Tibial artery (tissue), 4 donors: Measurements from ENCODE around the gene PLEKHG3.
"Not testable (repeated sequence)": the region's sequence is repeated elsewhere in the genome, so short reads cannot be mapped to it uniquely, and the experiment has no call there.

ENCODE experiments used
- DNase-seq, 2 donors: peaks; one replicate each; pipeline ENCODE4 v3.0.0-alpha.2; 2019
- H3K27ac ChIP-seq, 2 donors: fragments of 200-600 bp; sonication (generic) in 1 of 2; 1 replicate in 1 of 2; 2 replicates in 1 of 2; pipeline ENCODE4 v1.5.1; 2018 to 2019; ENCODE audit warnings: mild to moderate bottlenecking in 1 of 2
- H3K27me3 ChIP-seq, 2 donors: fragments of 200-600 bp; sonication (generic) in 1 of 2; one replicate each; pipeline versions ENCODE4 v1.5.1 to v1.6.0; 2016 to 2019
- H3K36me3 ChIP-seq, 3 donors: fragments of 200-600 bp; sonication (generic) in 2 of 3; one replicate each; pipeline ENCODE4 v1.5.1; 2016 to 2019; ENCODE audit warnings: mild to moderate bottlenecking in 2 of 3
- H3K4me1 ChIP-seq, 4 donors: fragments of 200-600 bp; sonication (generic) in 2 of 4; 1 replicate in 3 of 4; 2 replicates in 1 of 4; pipeline ENCODE4 v1.5.1; 2016 to 2019
- H3K4me3 ChIP-seq, 2 donors: fragments of 200-600 bp; sonication (generic) in 1 of 2; 1 replicate in 1 of 2; 2 replicates in 1 of 2; pipeline ENCODE4 v1.5.1; 2018 to 2019; ENCODE audit warnings: mild to moderate bottlenecking in 2 of 2
- H3K9me3 ChIP-seq, 3 donors: fragments of 200-600 bp; sonication (generic) in 1 of 3; one replicate each; pipeline ENCODE4 v1.5.1; 2016 to 2019
- intact Hi-C: fragments of 100-400 bp; cut with DNase I; formaldehyde crosslinking; loops from one replicate; pipeline ENCODE4 v1.15.0; 2023; ENCODE audit warnings: low total_unique reads
- TF ChIP-seq, protein P1 (sequence below), 2 experiments: fragments of 200-600 bp in 1 of 2; fragments of 450-650 bp in 1 of 2; IDR thresholded peaks; one replicate each; pipeline ENCODE4 v1.5.1; 2017 to 2019; ENCODE audit warnings: antibody characterized with exemption in 2 of 2, mild to moderate bottlenecking in 1 of 2, moderate library complexity in 1 of 2

The PLEKHG3 gene

DNA sequence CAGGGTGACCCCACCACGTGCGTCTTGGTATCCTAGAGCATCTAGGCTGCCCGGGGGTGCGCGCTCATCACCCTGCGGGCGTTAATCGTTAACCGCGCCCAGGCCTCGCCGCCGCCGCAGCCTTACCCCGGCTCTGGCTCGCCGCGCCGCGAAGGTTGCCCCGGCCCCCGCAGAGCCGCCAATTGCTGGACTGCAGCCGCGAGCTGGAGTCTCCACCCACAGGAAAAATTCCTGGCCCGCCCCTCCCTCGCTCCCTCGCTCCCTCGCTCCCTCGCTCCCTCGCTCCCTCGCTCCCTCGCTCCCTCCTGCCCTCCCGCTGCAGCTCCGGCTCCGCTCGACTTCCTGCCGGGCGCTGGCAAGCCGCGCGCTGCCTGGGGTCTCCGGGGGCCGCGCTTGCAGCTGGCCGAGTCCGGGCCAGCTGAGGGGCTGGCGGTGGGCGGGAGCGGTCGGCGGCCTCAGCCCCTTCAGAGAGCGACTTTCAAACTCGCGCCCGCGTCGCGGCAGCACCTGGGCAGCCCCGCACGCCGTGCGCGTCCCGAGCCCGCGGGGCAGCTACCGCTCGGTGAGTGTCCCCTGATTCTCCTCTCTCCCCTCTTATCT, at the start of gene PLEKHG3:
PLEKHG3 (plus strand) TSS at position 282 of the 600 bp plus-strand sequence. CDS start 23,208 bp downstream, outside the sequence.
- H3K27me3 ChIP-seq: no peaks in the 10 kb centered on the region
- peak; percentile 60 to 92 for DNase-seq
- H3K27ac ChIP-seq: peak within 1 kb of the TSS; percentile 95
- H3K4me3 ChIP-seq: peak within 1 kb of the TSS; percentile 85 to 88
- H3K9me3 ChIP-seq: no peaks in the 10 kb centered on the region
- TF ChIP-seq, protein P1, sequence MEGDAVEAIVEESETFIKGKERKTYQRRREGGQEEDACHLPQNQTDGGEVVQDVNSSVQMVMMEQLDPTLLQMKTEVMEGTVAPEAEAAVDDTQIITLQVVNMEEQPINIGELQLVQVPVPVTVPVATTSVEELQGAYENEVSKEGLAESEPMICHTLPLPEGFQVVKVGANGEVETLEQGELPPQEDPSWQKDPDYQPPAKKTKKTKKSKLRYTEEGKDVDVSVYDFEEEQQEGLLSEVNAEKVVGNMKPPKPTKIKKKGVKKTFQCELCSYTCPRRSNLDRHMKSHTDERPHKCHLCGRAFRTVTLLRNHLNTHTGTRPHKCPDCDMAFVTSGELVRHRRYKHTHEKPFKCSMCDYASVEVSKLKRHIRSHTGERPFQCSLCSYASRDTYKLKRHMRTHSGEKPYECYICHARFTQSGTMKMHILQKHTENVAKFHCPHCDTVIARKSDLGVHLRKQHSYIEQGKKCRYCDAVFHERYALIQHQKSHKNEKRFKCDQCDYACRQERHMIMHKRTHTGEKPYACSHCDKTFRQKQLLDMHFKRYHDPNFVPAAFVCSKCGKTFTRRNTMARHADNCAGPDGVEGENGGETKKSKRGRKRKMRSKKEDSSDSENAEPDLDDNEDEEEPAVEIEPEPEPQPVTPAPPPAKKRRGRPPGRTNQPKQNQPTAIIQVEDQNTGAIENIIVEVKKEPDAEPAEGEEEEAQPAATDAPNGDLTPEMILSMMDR (IDR thresholded peaks at IDR 0.05): no peak
- intact Hi-C loops: no loop called here
- H3K4me1 ChIP-seq: peaks cover 0 to 52% (median 38%) of the 10 kb centered on the region in 4 donors
- no peaks in the 10 kb centered on the region for H3K36me3 ChIP-seq

DNA sequence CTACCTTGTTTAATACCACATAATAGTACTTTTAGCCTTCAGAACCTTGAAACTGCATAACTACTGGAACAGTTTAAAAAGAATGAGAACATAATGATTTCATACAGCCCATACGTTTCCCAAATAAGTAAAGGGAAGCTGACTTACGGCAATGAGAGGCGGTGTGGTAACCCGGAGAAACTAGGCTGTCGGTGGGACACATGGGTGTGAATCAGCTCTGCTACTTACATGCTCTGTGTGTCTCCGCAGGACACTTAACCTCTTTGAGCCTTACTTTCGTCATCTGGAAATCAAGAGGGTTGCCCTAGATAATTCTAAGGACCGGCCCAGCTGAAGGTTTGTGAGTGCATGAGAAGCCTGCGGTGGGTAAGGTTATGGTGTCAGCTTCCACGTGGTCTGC, 49.3 kb upstream of the PLEKHG3 start:
- H3K4me1 ChIP-seq: peaks cover 0 to 22% (median 9%) of the 10 kb centered on the region in 4 donors
- H3K36me3 ChIP-seq: no peaks in the 10 kb centered on the region
- TF ChIP-seq, protein P1 (IDR thresholded peaks at IDR 0.05): no peak
- H3K4me3 ChIP-seq: no peak overlapping the region
- H3K27me3 ChIP-seq: no peaks in the 10 kb centered on the region
- intact Hi-C loops: no loop called here
- H3K9me3 ChIP-seq: no peaks in the 10 kb centered on the region
- DNase-seq: no peak
- H3K27ac ChIP-seq: peak overlapping the region; percentile 67 to 69

DNA sequence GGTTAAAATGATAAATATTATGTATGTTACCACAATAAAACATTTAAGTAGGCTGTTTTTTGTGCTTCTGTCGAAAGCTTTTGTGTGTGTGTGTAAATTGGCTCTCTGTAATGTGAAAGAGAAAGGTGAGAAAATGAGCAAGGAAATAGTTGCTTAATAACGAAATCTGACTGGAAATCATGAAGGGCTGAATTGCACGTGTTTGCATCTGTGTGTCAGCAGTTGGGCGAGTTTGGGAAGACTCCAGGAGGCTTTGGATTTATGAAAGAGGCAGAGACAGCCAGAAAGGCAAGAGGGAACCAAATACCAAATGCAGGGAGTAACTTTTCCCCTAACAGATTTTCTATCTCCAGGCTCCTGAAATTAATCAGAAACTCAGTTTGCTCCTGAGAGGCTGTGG, 47.2 kb upstream of the PLEKHG3 start:
- Histone ChIP-seq H3K36me3 (no peaks in the 10 kb centered on the region), H3K4me1 (peaks cover 0 to 22% (median 9%) of the 10 kb centered on the region in 4 donors), H3K4me3 (no peak overlapping the region), H3K9me3 (no peaks in the 10 kb centered on the region), H3K27me3 (no peaks in the 10 kb centered on the region), H3K27ac (no peak overlapping the region)
- TF ChIP-seq, protein P1 (IDR thresholded peaks at IDR 0.05): no peak
- peak in 1 of 2 donors; percentile 79 for DNase-seq
- intact Hi-C loops: no loop called here

DNA sequence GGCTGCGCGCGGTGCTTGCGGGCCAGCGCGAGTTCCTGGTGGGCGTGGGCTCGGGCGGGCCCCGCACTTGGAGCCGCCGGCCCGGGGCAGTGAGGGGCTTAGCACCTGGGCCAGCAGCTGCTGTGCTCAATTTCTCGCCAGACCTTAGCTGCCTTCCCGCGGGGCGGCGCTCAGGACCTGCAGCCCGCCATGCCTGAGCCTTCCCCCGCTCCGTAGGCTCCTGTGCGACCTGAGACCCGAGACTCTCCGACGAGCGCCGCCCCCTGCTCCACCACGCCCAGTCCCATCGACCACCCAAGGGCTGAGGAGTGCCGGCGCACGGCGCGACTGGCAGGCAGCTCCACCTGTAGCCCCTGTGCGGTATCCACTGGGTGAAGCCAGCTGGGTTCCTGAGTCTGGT, 46.0 kb upstream of the PLEKHG3 start:
- no peaks in the 10 kb centered on the region for H3K9me3 ChIP-seq
- TF ChIP-seq, protein P1 (IDR thresholded peaks at IDR 0.05): no peak
- no peaks in the 10 kb centered on the region for H3K27me3 ChIP-seq
- intact Hi-C loops: no loop called here
- H3K27ac ChIP-seq: no peak overlapping the region
- DNase-seq: no peak
- H3K4me3 ChIP-seq: no peak overlapping the region
- no peaks in the 10 kb centered on the region for H3K36me3 ChIP-seq
- H3K4me1 ChIP-seq: peaks cover 0 to 22% (median 9%) of the 10 kb centered on the region in 4 donors

DNA sequence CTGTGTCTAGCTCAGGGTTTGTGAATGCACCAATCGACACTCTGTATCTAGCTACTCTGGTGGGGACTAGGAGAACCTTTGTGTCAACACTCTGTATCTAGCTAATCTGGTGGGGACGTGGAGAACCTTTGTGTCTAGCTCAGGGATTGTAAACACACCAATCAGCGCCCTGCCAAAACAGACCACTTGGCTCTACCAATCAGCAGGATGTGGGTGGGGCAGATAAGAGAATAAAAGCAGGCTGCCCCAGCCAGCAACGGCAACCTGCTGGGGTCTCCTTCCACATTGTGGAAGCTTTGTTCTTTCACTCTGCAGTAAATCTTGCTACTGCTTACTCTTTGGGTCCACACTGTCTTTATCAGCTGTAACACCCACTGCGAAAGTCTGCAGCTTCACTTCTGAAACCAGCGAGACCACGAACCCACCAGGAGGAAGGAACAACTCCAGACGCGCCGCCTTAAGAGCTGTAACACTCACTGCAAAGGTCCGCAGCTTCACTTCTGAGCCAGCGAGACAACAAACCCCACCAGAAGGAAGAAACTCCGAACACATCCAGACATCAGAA, 45.4 kb upstream of the PLEKHG3 start:
- DNase-seq, H3K27me3 ChIP-seq, intact Hi-C loops: not testable (repeated sequence)

DNA sequence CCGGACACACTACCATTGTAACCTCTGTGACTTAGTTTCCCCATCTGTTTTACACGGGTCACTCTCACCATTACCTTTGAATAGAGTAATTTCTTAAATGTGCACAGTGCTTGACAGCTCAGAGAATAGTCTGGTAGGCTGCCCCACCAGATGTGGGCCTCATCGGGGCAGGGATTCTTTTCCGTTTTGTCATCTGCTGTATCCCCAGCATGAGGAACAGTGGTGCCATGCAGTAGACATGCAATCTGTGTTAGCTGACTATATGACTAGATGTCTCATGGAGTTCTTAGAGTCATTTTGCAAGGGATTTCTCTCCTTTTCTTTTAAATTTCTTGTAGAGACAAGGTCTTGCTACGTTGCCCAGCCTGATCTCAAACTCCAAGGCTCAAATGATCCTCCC, 44.9 kb upstream of the PLEKHG3 start:
- intact Hi-C loops: no loop called here
- H3K27ac ChIP-seq: no peak overlapping the region
- no peaks in the 10 kb centered on the region for H3K27me3 ChIP-seq
- H3K4me3 ChIP-seq: no peak overlapping the region
- H3K9me3 ChIP-seq: no peaks in the 10 kb centered on the region
- no peak for DNase-seq
- H3K36me3 ChIP-seq: no peaks in the 10 kb centered on the region
- peaks cover 0 to 13% (median 2%) of the 10 kb centered on the region in 4 donors for H3K4me1 ChIP-seq
- TF ChIP-seq, protein P1 (IDR thresholded peaks at IDR 0.05): no peak

More for the DNA sequence above, 45.4 kb upstream of the PLEKHG3 start:
- H3K4me3 ChIP-seq, H3K9me3 ChIP-seq, H3K36me3 ChIP-seq, H3K27ac ChIP-seq: not testable (repeated sequence)
- peaks cover 0 to 19% (median 7%) of the 10 kb centered on the region in 4 donors for H3K4me1 ChIP-seq
